Hematopoietic multipotent progenitor cell treated with erythropoietin and hydrocortisone succinate and interleukin-3 and kit ligand, for 15 days (in vitro differentiated cells): ENCODE data around the gene PLEKHN1.

Source experiments
- DNase-seq: peaks from one replicate; pipeline ENCODE4 v3.0.0-alpha.2; 2015; ENCODE audit warnings: low spot score

Gene PLEKHN1

DNA sequence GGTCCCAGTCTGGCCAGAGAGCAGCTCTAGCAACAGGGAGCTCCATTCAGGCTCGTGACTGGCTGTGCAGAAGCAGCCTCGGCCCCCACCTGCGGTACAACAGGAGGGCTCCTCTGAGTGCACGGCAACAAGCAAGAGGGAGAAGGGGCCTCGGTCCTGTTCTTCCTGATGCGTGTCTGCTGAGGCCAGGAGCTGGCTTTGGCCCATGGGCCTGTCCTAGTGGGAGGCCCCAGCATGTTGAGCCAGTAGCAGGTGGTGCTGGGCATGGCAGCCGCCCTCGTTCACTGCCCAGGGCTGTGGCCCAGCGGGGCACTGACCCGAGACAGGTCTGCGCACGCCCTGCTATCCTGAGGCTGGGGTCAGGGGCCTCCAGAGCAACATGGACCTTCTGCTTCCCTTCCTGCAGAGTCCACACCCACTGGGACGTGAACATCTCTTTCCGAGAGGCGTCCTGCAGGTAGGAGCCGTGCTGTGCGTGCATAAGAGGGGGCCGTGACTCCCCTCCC is 35.6 kb upstream of the PLEKHN1 start:
- no peak for DNase-seq

- DNase-seq = no peak
Observed at GRCh38 chr1:931380-932172, 34.7 kb upstream of the PLEKHN1 start.

DNA sequence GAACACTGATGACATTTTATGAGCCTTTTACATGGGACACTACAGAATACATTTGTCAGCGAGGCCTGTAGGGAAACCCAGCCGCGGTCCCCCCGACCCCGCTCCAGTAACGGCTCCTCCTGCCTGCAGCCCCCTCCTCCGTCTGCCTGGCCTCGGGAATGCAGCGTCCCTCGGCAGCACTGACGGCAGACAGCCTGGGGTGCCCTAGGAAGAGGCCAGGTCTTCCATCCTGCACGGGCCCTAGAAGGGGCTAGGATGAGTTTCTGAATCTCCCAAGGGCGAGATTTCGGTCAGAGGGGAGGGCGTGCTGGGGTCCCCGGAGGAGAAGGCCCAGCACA is 34.1 kb upstream of the PLEKHN1 start:
- no peak for DNase-seq

GRCh38 chr1:932776-933602 is 33.3 kb upstream of the PLEKHN1 start:
- DNase-seq = no peak

DNA sequence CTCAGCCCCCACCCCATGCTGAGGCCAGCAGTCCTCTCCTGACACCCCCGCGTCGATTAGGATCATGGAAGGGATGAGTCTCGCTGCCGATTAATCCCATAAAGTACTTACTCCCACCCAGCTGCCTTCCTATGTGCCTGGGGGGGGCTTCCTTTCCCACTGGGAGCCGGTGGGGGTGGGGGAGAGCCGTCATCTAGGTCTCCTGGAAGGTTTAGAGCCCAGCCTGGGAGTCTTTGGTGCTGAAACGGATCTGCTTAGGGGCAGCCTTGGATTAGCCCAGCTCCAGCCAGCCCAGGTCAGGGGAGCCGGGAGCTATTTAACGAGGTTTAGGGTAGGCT is 32.7 kb upstream of the PLEKHN1 start:
- DNase-seq = no peak

DNA sequence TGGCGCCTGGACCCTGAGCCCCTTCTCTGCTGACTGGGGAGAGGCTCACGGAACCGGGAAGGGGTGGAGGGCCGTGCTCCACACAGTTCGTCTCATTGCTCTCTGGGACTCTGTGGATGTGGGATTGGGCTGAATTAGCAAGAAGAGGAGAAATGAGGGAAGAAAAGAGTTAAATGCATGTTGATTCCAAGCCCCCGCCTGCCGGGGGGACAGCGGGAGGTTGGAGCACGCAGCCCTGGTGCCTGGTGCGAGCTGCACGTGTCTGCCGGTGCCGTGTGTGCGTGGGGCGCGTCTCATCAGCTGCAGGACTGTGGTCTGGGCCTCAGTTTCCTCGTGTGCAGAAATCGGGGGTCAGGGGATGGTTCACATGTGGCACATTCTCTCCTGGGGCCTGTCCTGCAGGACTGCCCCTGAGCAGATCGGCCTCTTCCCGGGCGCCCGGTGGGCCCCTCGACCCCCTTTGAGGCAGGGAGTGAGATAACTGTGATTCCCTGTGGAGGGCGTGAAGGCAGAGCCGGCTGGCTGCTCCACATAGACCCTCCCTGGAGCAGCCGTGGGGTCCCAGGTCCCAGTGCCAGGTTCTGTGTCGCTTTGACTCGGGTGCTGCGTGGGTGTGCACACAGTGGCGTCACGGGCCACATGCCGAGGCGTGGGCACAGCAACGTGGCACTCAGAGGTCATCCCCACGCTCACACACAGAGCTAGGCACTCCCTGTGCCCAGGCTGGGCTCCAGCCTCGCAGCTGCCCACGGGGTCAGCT is 31.1 kb upstream of the PLEKHN1 start:
- no peak for DNase-seq

- no peak for DNase-seq
Observed at GRCh38 chr1:935751-936231, 30.5 kb upstream of the PLEKHN1 start.

- DNase-seq = no peak
Observed at GRCh38 chr1:936348-937264, 29.7 kb upstream of the PLEKHN1 start.

- no peak for DNase-seq
Observed at GRCh38 chr1:937521-937920, 28.8 kb upstream of the PLEKHN1 start.

DNA sequence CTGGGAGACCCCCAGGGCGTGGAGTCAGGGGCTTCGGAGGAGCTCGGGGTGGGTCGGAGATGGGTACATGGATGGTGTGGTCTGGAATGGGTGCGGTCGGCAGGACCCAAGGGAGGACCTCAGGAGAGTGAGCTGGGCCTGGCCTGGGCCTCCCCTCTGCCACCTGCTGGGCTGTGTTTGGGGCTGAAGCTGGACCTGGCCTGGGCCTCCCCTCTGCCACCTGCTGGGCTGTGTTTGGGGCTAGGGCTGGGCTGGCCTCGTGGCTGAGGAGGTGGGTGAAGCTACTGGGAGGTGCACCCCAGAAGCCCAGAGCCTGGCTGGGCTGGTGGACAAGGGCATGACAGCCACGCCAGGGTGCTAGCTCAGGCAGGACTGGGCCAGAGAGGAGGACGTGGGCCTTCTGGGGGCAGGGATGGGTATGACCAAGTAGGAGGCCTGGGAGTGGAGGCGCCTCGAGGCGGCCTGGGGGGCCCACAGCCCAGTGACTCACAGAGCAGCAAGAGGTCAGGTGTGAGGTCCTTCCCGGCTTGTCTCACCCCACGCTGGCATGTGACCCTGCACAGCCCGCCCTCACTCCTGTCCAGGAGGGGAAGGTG is 28.1 kb upstream of the PLEKHN1 start:
- no peak for DNase-seq

GRCh38 chr1:938711-939489 is 27.4 kb upstream of the PLEKHN1 start:
- no peak for DNase-seq

- DNase-seq = no peak
Observed at GRCh38 chr1:939511-940106, 26.7 kb upstream of the PLEKHN1 start.

- no peak for DNase-seq
Observed at GRCh38 chr1:940107-941014, 25.9 kb upstream of the PLEKHN1 start.

- no peak for DNase-seq
Observed at GRCh38 chr1:941015-941587, 25.2 kb upstream of the PLEKHN1 start.

DNA sequence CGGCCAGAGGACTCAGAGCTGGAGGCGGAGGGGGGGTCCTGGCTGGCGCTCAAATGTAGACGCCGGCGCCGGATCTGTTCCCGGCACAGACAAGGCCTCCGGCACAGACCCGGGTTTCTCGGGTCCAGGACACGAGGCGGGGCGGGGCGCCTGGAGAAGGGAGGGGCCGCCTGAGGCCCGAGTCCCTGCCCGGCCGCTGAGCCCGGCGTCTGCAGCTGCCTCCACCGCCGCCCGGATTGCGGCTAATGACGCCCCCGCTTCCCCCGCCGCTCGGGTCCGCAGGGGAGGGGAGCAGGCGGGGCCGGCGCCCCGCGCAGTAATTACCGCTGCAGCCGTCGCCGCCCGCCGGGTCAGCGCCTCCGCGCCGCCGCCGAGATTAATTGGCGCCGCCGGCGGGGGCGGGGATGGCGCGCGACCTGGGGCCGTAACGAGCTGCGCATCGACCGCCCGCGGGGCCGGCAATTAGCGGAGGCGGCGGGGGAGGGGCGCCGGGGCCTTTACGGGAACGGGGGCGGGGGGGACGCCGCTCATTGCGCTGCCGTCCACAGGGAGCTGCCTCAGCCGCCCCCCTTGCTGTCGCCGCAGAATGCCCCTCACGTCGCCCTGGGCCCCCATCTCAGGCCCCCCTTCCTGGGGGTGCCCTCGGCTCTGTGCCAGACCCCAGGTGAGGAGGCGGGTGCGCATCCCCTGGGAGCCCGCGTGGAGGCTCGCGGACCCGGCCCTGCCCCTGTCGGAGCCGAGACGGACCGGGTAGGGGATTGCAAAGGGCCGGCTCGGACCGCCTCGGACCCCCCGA is 24.5 kb upstream of the PLEKHN1 start:
- DNase-seq = no peak

GRCh38 chr1:942411-942821 is 23.9 kb upstream of the PLEKHN1 start:
- no peak for DNase-seq

DNA sequence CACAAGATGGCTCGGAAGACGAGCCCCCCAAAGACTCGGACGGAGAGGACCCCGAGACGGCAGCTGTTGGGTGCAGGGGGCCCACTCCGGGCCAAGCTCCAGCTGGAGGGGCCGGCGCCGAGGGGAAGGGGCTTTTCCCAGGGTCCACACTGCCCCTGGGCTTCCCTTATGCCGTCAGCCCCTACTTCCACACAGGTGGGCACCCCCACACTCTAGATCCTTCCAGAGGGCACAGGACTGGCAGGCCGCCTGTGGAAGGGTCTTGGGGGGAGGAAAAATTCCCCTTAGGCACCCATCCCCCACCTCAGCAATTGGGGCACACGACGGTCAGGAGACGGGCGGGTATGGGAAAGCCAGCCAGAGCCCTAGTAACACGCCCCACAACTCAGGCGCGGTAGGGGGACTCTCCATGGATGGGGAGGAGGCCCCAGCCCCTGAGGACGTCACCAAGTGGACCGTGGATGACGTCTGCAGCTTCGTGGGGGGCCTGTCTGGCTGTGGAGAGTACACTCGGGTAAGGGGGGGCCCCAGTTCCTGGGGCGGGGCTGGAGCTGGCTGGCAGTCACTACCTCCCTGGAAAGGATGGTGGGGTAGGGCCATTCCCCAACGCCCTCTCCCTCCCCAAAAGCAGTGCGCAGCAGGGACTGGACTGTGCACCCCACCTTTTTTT is 23.3 kb upstream of the PLEKHN1 start:
- DNase-seq = no peak
